WTC11 (cell line): ENCODE measurements around the gene TDRD10. TPM values are rescaled to one million over a fixed set of nuclear protein-coding genes. Genes with fewer than 3 reads are reported as not detected.
A peak's percentile ranks its signal among the peaks of the same experiment; 100 is the strongest.

Experiments
- ATF3 ChIP-seq: sonication (generic); formaldehyde crosslinking; conservative IDR thresholded peaks from 2 replicates; pipeline ENCODE4 v1.8.1; 2022; ENCODE audit warnings: mild to moderate bottlenecking, missing genetic modification reagents
- CREB1 ChIP-seq: sonication (generic); formaldehyde crosslinking; IDR thresholded peaks from 2 replicates; pipeline ENCODE4 v1.8.0; 2023; ENCODE audit warnings: mild to moderate bottlenecking, missing genetic modification reagents
- E2F5 ChIP-seq: sonication (generic); formaldehyde crosslinking; IDR thresholded peaks from 2 replicates; pipeline ENCODE4 v1.8.1; 2022; ENCODE audit warnings: mild to moderate bottlenecking, moderate library complexity, missing genetic modification reagents
- EMX1 ChIP-seq: fragments of 250-450 bp; sonication (Bioruptor Pico); IDR thresholded peaks from 2 replicates; pipeline ENCODE4 v1.8.0; 2021; ENCODE audit warnings: mild to moderate bottlenecking
- ERG ChIP-seq: fragments of 250-450 bp; sonication (Bioruptor Pico); IDR thresholded peaks from 2 replicates; pipeline ENCODE4 v1.8.0; 2021; ENCODE audit warnings: mild to moderate bottlenecking
- FOXJ3 ChIP-seq: sonication (generic); formaldehyde crosslinking; IDR thresholded peaks from 2 replicates; pipeline ENCODE4 v1.9.0; 2021; ENCODE audit warnings: missing genetic modification reagents, mild to moderate bottlenecking, borderline replicate concordance
- GRHL2 ChIP-seq: fragments of 250-450 bp; sonication (Bioruptor Pico); IDR thresholded peaks from 2 replicates; pipeline ENCODE4 v1.8.0; 2022; ENCODE audit warnings: mild to moderate bottlenecking, moderate library complexity; ENCODE audit not compliant: insufficient replicate concordance, severe bottlenecking
- HMGA2 ChIP-seq: fragments of 250-450 bp; sonication (Bioruptor Pico); IDR thresholded peaks from 2 replicates; pipeline ENCODE4 v1.4.0; 2021; ENCODE audit warnings: mild to moderate bottlenecking, moderate library complexity
- MYBL2 ChIP-seq: sonication (generic); formaldehyde crosslinking; IDR thresholded peaks from 2 replicates; pipeline ENCODE4 v1.8.1; 2023; ENCODE audit warnings: mild to moderate bottlenecking, moderate library complexity, missing genetic modification reagents
- NFATC4 ChIP-seq: fragments of 250-450 bp; sonication (Bioruptor Pico); IDR thresholded peaks from 2 replicates; pipeline ENCODE4 v1.9.0; 2021; ENCODE audit warnings: mild to moderate bottlenecking
- NFE2L1 ChIP-seq: sonication (generic); formaldehyde crosslinking; IDR thresholded peaks from 2 replicates; pipeline ENCODE4 v1.8.1; 2023; ENCODE audit warnings: missing genetic modification reagents
- OVOL2 ChIP-seq: fragments of 250-450 bp; sonication (Bioruptor Pico); IDR thresholded peaks from 2 replicates; pipeline ENCODE4 v1.9.0; 2021; ENCODE audit warnings: mild to moderate bottlenecking, borderline replicate concordance
- PRDM15 ChIP-seq: sonication (generic); formaldehyde crosslinking; IDR thresholded peaks from 2 replicates; pipeline ENCODE4 v1.8.0; 2022; ENCODE audit warnings: missing genetic modification reagents
- PRRX2 ChIP-seq: fragments of 250-450 bp; sonication (Bioruptor Pico); IDR thresholded peaks from 2 replicates; pipeline ENCODE4 v1.8.0; 2021; ENCODE audit warnings: mild to moderate bottlenecking
- RELA ChIP-seq: sonication (generic); formaldehyde crosslinking; IDR thresholded peaks from 2 replicates; pipeline ENCODE4 v1.8.1; 2022; ENCODE audit warnings: missing genetic modification reagents, mild to moderate bottlenecking, borderline replicate concordance
- SMAD4 ChIP-seq: sonication (generic); formaldehyde crosslinking; IDR thresholded peaks from 2 replicates; pipeline ENCODE4 v1.8.0; 2022; ENCODE audit warnings: mild to moderate bottlenecking, missing genetic modification reagents
- TEAD4 ChIP-seq: sonication (generic); formaldehyde crosslinking; IDR thresholded peaks from 2 replicates; pipeline ENCODE4 v1.8.0; 2022; ENCODE audit warnings: mild to moderate bottlenecking, missing genetic modification reagents
- TP53 ChIP-seq: sonication (generic); formaldehyde crosslinking; IDR thresholded peaks from 2 replicates; pipeline ENCODE4 v1.8.1; 2023; ENCODE audit warnings: mild to moderate bottlenecking, missing genetic modification reagents
- USF2 ChIP-seq: sonication (generic); formaldehyde crosslinking; IDR thresholded peaks from 2 replicates; pipeline ENCODE4 v1.8.1; 2023; ENCODE audit warnings: mild to moderate bottlenecking, missing genetic modification reagents, moderate library complexity
- ZNF423 ChIP-seq: fragments of 250-450 bp; sonication (Bioruptor Pico); IDR thresholded peaks from 2 replicates; pipeline ENCODE4 v2.1.2; 2022; ENCODE audit warnings: mild to moderate bottlenecking, moderate library complexity
- total RNA-seq: library from RNA; stranded (reverse); gene quantifications from 3 replicates; pipeline ENCODE4 v1.2.3, GENCODE V29; 2021
- TF ChIP-seq, protein P1 (sequence below): sonication (generic); formaldehyde crosslinking; IDR thresholded peaks from 2 replicates; pipeline ENCODE4 v1.8.0; 2023; ENCODE audit warnings: missing genetic modification reagents, mild to moderate bottlenecking, borderline replicate concordance
- TF ChIP-seq, protein P2 (sequence below): sonication (generic); formaldehyde crosslinking; IDR thresholded peaks from 2 replicates; pipeline ENCODE4 v1.8.0; 2022; ENCODE audit warnings: mild to moderate bottlenecking, missing genetic modification reagents
- TF ChIP-seq, protein P3 (sequence below): sonication (generic); formaldehyde crosslinking; IDR thresholded peaks from 2 replicates; pipeline ENCODE4 v1.8.1; 2022; ENCODE audit warnings: mild to moderate bottlenecking, missing genetic modification reagents, moderate library complexity, borderline replicate concordance
- TF ChIP-seq, protein P4 (sequence below): fragments of 250-450 bp; sonication (Bioruptor Pico); conservative IDR thresholded peaks from 2 replicates; pipeline ENCODE4 v1.9.0; 2021; ENCODE audit warnings: mild to moderate bottlenecking

TDRD10 gene
- total RNA-seq, 1 experiment from 2014 or later = 0.09 TPM

DNA sequence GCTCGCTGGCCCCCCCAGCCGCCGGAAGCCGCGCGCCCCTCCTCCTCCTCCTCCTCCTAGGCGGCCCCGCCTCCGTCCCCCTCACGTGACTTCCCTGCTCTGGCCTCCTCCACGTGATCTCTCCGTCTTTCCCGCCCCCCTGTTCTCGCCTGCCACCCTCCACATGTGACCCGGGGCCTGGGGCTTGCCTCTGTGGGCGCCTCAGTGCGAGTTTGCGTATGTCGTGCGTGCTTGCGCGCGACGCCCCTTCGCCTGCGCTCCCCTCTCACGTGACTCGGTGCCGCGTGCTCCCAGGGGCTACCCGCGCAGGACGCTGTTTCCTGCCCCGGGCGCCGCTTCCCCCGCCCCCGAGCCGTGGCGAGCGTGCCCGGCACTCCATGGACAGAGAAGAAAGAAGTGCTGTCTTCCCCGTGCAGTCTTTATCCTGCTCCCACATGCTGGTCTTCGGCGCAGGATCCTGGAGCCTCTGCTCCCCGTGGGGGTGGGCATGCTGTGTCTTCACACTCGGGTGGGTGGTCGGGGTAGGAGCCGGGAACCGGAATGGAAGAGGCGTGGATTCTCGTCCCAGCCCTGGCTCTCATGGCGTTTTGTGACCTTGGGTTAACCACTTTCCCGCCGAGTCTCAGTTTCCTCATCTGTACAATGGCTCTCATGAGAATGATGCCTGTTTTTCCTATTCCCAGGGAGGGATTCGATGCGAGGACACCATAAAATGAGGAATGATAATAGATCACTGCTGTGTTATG lies 56.9 kb downstream of the TDRD10 start (continued):
- TF ChIP-seq, protein P1, sequence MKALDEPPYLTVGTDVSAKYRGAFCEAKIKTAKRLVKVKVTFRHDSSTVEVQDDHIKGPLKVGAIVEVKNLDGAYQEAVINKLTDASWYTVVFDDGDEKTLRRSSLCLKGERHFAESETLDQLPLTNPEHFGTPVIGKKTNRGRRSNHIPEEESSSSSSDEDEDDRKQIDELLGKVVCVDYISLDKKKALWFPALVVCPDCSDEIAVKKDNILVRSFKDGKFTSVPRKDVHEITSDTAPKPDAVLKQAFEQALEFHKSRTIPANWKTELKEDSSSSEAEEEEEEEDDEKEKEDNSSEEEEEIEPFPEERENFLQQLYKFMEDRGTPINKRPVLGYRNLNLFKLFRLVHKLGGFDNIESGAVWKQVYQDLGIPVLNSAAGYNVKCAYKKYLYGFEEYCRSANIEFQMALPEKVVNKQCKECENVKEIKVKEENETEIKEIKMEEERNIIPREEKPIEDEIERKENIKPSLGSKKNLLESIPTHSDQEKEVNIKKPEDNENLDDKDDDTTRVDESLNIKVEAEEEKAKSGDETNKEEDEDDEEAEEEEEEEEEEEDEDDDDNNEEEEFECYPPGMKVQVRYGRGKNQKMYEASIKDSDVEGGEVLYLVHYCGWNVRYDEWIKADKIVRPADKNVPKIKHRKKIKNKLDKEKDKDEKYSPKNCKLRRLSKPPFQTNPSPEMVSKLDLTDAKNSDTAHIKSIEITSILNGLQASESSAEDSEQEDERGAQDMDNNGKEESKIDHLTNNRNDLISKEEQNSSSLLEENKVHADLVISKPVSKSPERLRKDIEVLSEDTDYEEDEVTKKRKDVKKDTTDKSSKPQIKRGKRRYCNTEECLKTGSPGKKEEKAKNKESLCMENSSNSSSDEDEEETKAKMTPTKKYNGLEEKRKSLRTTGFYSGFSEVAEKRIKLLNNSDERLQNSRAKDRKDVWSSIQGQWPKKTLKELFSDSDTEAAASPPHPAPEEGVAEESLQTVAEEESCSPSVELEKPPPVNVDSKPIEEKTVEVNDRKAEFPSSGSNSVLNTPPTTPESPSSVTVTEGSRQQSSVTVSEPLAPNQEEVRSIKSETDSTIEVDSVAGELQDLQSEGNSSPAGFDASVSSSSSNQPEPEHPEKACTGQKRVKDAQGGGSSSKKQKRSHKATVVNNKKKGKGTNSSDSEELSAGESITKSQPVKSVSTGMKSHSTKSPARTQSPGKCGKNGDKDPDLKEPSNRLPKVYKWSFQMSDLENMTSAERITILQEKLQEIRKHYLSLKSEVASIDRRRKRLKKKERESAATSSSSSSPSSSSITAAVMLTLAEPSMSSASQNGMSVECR (CRISPR knock-in tag) = peak; percentile 97; the same call in 1 of the 2 replicates
- TF ChIP-seq GRHL2 (CRISPR knock-in tag) (no peak), FOXJ3 (CRISPR knock-in tag) (peak; percentile 92), PRDM15 (CRISPR knock-in tag) (peak; percentile 74), CREB1 (CRISPR knock-in tag) (peak; percentile 95), TEAD4 (CRISPR knock-in tag) (peak; percentile 87), SMAD4 (CRISPR knock-in tag) (peak; percentile 47; the same call in 1 of the 2 replicates), E2F5 (CRISPR knock-in tag) (peak; percentile 99), ZNF423 (CRISPR knock-in tag) (peak; percentile 68), PRRX2 (no peak), ATF3 (CRISPR knock-in tag) (peak; percentile 78; the same call in 1 of the 2 replicates), OVOL2 (CRISPR knock-in tag) (no peak), TP53 (CRISPR knock-in tag) (peak; percentile 98), RELA (CRISPR knock-in tag) (peak; percentile 93), NFE2L1 (peak; percentile 99), NFATC4 (CRISPR knock-in tag) (no peak), MYBL2 (CRISPR knock-in tag) (no peak; the same call in none of the 2 replicates), USF2 (CRISPR knock-in tag) (peak; percentile 97), ERG (CRISPR knock-in tag) (no peak), EMX1 (CRISPR knock-in tag) (0 out of 2 replicates have a peak, but pooled peaks have one; percentile 44), HMGA2 (CRISPR knock-in tag) (no peak)
- TF ChIP-seq, protein P2, sequence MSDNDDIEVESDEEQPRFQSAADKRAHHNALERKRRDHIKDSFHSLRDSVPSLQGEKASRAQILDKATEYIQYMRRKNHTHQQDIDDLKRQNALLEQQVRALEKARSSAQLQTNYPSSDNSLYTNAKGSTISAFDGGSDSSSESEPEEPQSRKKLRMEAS (CRISPR knock-in tag) = peak; percentile 100
- TF ChIP-seq, protein P3, sequence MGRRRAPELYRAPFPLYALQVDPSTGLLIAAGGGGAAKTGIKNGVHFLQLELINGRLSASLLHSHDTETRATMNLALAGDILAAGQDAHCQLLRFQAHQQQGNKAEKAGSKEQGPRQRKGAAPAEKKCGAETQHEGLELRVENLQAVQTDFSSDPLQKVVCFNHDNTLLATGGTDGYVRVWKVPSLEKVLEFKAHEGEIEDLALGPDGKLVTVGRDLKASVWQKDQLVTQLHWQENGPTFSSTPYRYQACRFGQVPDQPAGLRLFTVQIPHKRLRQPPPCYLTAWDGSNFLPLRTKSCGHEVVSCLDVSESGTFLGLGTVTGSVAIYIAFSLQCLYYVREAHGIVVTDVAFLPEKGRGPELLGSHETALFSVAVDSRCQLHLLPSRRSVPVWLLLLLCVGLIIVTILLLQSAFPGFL (CRISPR knock-in tag) = peak; percentile 97
- TF ChIP-seq, protein P4, sequence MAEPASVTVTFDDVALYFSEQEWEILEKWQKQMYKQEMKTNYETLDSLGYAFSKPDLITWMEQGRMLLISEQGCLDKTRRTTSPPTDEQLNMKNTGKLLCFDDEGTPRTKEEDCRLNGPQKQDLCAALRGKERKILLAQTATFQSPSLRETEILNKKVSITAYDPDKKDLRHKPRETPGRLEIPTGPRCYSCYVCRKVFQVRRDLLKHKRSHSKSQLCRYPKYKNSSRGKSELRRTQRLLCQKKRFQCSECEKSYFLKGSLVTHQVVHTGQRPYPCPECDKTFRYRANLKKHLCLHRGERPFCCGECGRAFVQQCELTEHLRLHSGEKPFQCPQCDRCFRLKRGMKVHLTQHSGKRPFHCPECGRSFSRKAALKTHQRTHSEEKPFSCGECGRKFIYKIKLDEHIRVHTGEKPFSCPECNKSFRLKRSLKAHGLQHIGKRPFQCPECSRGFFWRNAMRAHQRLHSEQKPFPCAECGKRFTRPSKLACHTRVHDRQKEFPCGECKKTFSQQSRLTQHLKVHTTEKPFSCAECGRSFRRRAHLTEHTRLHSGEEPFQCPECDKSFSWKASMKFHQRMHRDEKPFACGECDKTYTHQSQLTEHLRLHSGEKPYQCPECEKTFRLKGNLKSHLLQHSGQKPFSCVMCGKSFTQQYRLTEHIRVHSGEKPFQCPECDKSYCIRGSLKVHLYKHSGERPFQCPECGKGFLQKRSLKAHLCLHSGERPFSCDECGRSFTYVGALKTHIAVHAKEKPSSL (CRISPR knock-in tag) = no peak
